ENCODE data around the gene SKIL.
"Not testable (repeated sequence)": the region's sequence is repeated elsewhere in the genome, so short reads cannot be mapped to it uniquely, and the experiment has no call there.

The SKIL gene, protein sequence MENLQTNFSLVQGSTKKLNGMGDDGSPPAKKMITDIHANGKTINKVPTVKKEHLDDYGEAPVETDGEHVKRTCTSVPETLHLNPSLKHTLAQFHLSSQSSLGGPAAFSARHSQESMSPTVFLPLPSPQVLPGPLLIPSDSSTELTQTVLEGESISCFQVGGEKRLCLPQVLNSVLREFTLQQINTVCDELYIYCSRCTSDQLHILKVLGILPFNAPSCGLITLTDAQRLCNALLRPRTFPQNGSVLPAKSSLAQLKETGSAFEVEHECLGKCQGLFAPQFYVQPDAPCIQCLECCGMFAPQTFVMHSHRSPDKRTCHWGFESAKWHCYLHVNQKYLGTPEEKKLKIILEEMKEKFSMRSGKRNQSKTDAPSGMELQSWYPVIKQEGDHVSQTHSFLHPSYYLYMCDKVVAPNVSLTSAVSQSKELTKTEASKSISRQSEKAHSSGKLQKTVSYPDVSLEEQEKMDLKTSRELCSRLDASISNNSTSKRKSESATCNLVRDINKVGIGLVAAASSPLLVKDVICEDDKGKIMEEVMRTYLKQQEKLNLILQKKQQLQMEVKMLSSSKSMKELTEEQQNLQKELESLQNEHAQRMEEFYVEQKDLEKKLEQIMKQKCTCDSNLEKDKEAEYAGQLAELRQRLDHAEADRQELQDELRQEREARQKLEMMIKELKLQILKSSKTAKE

DNA sequence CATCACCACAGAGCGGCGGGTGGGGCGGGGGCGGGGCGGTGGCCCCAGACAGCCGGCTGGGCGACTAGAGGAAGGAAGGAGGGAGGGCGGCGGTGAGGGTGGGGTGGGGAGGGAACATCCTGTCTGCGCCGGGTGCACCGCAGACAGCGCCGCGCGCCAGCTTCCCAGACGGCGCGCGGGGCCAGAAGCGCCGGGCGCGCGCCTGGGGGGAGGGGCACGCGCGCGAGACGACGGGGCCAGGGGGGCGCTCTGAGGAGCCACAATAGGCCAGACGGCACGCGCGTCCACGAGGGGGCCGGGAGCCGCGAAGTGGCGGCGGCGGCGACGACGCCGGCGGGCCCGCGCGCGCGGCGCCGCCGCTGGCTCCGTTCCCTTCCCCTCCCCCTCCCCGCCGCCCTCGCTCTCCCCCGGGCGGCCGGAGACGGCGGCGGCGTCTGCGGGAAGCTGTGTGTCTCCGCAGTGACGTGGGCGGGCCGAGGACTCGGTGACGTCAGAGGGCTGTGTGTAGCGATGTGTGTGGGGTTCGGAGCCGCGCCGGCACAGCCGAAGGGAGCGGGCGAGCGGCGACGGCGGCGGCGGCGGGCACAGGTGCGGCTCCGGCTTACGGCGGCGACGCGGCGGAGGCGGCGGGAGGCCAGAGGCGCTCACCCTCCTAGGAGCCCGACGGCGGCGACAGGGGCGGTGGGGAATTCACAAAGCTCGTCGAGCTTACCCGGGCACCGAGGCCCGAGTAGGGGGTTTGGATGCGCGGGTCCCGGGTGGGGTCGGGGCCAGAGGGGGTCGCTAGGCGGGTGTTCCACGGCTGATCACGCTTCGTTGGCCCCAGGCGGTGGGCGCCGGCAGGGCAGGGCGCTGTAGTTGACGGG, at the start of gene SKIL:
SKIL (plus strand) TSS at position 540 of the 866 bp plus-strand sequence. CDS start 2,617 bp downstream, outside the sequence.
- peak; percentile 79 to 87 (median 79) for DNase-seq (ENCODE audit: low read depth in 2 of 3, low spot score in 2 of 3)

GRCh38 chr3:170309046-170309445, 48.5 kb upstream of the SKIL start:
- DNase-seq (ENCODE audit: low read depth in 2 of 3, low spot score in 2 of 3), result no peak

DNA sequence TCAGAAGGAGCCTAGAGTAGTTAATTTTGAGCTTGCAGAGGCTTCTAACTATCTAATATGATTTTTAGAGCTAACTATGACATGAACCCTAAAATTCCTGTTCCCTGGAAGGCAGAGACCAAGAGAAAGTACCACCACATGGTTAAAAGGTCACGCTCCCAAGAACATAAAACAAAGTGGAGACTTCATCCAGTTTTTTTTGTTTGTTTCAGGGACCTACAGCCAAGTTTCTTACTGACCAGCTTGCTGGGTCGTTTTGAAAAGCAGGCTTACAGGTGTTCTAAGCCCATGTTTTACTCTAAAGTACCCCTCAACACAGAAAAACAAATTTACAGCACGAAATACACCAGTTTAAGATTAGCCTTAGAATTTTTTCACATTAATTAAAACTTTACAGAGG, 39.6 kb upstream of the SKIL start:
- DNase-seq (ENCODE audit: low read depth in 2 of 3, low spot score in 2 of 3), result no peak

- no peak for DNase-seq (ENCODE audit: low read depth in 2 of 3, low spot score in 2 of 3)
These were observed 36.9 kb upstream of the SKIL start for GRCh38 chr3:170320461-170321121.

DNA sequence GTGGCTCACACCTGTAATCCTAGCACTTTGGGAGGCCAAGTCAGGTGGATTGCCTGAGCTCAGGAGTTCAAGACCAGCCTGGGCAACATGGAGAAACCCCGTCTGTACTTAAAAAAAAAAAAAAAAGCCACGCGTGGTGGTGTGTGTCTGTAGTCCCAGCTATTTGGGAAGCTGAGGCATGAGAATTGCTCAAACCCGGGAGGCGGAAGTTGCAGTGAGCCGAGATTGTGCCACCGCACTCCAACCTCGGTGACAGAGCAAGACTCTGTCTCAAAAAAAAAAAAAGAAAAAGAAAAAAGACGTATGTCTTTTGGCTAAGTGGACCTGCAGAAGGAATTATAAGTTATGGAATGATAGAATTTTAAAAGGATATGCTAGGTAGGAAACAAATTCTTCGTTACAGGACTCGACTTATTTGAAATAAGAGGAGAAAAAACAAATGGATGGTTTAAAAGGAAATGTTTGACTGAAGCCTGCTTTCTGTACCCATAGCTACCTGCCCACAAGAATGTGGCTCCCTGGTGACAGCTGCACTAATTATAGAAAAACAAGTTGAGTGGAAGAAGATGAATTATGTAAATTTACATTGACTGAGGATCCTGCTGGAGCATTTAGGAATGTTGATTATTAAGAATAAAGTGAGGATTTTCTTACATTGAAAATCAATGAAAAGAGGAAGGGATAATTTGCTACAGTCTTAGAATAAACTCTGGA, 36.0 kb upstream of the SKIL start:
- no peak for DNase-seq (ENCODE audit: low read depth in 2 of 3, low spot score in 2 of 3)

DNA sequence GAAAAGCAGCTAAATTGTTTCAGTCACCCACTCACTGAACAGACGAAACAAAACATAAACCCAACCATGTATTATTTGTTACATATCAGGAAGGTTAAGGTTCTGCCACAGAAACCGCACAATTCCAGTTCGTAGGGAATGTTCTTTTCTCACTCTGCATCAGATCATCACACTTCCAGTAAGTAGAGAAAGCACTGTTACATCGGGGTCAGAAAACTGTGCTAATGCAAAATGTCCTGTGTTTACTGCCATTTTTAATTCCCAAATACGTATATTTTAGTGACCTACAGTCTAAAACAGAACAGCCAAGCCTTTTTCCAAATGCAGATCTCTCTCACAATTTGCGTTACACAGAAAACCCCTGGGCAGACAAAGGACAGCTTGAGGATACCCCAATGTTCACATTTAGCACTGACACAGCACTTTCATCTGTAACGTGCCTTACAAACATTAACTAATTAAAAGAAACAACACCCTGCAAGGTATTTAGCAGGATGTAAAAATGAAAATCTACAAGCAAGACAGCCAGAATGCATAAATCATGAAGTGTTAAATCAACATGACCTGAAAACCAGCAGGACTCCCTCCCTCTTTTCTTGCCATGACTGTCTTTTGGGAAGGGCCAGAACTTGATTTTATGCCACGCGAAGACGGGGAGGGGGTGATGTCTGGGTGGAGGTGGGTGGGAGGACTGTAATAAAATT, 34.8 kb upstream of the SKIL start:
- DNase-seq (ENCODE audit: low read depth in 2 of 3, low spot score in 2 of 3), result no peak

GRCh38 chr3:170323331-170323730, 34.2 kb upstream of the SKIL start:
- no peak for DNase-seq (ENCODE audit: low read depth in 2 of 3, low spot score in 2 of 3)

DNA sequence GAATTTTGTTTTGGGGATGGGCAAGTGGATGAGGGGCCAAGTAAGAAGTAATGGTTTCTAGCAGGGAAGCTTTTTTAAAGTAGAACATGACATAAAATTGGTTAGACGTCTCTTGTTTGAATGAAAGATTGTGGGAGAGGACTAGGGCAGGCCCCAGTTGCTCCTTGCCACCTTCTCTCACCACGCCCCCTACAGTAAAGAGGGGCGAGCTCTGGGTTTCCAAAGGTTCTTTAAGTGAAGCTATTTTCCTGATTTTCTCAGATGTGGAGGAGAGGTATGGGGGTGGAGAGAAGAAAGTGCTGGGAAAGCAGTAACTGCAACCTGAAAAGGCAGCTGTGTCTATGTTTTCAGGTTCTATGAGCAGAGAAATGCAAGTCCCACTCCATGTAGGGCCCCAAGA, 32.6 kb upstream of the SKIL start:
- DNase-seq (ENCODE audit: low read depth in 2 of 3, low spot score in 2 of 3), result no peak

GRCh38 chr3:170327040-170327808, 30.3 kb upstream of the SKIL start:
- no peak for DNase-seq (ENCODE audit: low read depth in 2 of 3, low spot score in 2 of 3)

DNA sequence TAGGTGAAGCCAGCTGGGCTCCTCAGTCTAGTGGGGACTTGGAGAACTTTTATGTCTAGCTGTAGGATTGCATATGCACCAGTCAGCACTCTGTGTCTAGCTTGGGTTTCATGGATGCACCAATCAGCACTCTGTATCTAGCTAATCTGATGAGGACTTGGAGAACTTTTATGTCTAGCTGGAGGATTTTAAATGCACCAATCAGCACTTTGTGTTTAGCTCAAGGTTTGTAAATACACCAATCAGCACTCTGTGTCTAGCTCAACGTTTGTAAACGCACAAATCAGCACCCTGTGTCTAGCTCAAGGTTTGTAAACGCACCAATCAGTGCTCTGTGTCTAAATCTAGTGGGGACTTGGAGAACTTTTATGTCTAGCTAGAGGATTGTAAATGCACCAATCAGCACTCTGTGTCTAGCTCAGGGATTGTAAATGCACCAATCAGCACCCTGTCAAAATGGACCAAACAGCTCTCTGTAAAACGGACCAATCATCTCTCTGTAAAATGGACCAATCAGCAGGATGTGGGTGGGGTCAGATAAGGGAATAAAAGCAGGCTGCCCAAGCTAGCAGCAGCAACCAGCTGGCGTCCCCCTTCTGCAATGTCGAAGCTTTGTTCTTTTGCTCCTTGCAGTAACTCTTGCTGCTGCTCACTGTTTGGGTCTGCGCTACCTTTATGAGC, 29.5 kb upstream of the SKIL start:
- DNase-seq (ENCODE audit: low read depth in 2 of 3, low spot score in 2 of 3), result not testable (repeated sequence)

- DNase-seq (ENCODE audit: low read depth in 2 of 3, low spot score in 2 of 3), result no peak
These were observed 27.1 kb upstream of the SKIL start for GRCh38 chr3:170330366-170330765.

DNA sequence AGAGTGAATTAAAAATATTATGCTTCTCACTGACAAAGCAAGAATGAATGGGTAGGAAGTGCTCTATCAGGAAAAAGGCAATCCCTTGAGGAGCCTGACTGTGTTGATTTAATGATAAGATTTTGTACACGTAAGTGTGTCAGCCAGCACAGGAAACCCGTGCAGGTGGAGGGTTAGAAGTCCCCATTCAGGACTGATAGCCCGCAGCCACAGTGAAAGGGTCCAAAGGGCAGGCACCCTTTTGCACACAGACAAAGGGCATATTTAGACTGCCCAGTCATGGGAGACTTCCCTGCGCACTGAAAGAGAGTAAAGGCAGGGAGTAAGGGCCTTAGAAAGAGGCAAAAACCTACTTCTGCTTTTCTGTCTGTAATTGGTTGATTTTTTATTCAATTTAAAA, 26.4 kb upstream of the SKIL start:
- DNase-seq (ENCODE audit: low read depth in 2 of 3, low spot score in 2 of 3), result no peak

- DNase-seq (ENCODE audit: low read depth in 2 of 3, low spot score in 2 of 3), result no peak
These were observed 20.1 kb upstream of the SKIL start for GRCh38 chr3:170337420-170337819.

DNA sequence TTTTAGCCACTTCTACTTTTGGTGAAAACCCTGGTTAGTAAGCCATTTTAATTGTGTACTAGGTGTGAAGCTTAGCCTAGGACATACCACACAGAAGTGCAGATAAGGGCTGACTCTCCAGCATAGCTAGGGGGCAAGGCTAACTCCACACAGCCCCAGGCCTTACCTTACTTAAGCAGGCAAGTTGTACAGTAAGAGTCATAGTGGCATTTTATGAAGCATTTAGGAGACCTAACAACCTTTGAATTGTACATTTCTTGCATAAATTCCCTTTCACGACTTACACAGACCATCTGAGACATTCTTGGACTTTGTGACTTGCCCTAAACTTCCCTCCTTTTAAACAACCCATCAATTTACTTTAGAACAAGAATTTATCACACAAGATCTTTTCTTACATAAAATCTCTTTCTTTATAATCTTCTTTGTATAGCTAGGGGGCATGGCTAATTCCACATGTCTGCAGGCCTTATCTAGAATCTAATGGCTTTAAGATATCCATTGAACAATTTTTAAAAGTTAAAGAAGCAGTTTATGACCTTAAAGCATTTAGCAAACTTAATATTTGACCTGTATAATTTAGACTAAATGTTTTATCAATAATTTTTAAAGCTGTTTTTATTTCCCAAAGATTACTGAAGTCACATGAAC, 18.7 kb upstream of the SKIL start:
- DNase-seq (ENCODE audit: low read depth in 2 of 3, low spot score in 2 of 3), result no peak

DNA sequence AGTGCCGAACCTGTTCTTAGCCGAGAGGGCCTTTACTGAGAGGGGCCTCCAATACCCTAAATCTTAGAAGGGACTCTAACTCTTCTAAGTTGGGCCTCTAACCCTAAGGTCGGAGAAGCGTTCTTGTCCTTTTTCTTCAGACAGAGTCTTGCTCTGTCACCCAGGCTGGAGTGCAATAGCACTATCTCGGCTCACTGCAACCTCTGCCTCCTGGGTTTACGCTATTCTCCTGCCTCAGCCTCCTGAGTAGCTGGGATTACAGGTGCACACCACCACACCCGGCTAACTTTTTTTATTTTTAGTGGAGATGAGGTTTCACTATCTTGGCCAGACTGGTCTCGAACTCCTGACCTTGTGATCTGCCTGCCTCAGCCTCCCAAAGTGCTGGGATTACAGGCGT, 15.2 kb upstream of the SKIL start:
- DNase-seq (ENCODE audit: low read depth in 2 of 3, low spot score in 2 of 3), result not testable (repeated sequence)

DNA sequence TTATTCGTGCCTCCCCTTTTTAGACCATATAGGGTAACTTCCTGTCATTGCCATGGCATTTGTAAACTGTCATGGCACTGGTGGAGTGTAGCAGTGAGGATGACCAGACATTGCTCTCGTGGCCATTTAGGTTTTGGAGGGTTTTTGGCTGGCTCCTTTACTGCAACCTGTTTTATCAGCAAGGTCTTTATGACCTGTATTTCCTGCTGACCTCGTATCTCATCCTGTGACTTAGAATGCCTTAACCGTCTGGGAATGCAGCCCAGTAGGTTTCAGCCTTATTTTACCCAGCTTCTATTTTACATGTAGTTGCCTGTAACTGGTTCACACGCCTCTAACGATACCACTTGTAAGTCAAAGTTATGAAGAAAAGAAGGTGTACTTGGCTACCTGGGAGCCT, 13.7 kb upstream of the SKIL start:
- DNase-seq (ENCODE audit: low read depth in 2 of 3, low spot score in 2 of 3), result not testable (repeated sequence)

- no peak for DNase-seq (ENCODE audit: low read depth in 2 of 3, low spot score in 2 of 3)
These were observed 12.5 kb upstream of the SKIL start for GRCh38 chr3:170344971-170345370.
